ENCODE data around the gene TMEM135.

GRCh38 chr11:87330187-87330601 lies 292.5 kb downstream of the TMEM135 start:
- TF ChIP-seq EZH2 (IDR thresholded peaks at IDR 0.05; ENCODE audit: insufficient read depth, low read length) (no peak), CTCF (IDR thresholded peaks at IDR 0.05; ENCODE audit: insufficient read depth, low read depth, low read length) (no peak)
